ENCODE results near the gene ZMYND8. TPM values are rescaled to one million over a fixed set of nuclear protein-coding genes. Genes with fewer than 3 reads are reported as not detected.

Gene ZMYND8
- polyA plus RNA-seq, 3 donors, result 1.4 to 13.8 (median 5.8) TPM

GRCh38 chr20:47392721-47393073 lies 36.2 kb upstream of the ZMYND8 start:
- Histone ChIP-seq H3K27me3 (ENCODE audit: control insufficient read depth in 2 of 2, insufficient read depth in 2 of 2, low read length in 2 of 2) (no peaks in the 10 kb centered on the region), H3K36me3 (replicated peaks in 1 of 2; ENCODE audit: control insufficient read depth in 1 of 2, insufficient read depth in 2 of 2, low read length in 2 of 2) (no peaks in the 10 kb centered on the region), H3K4me1 (ENCODE audit: control insufficient read depth in 1 of 2, insufficient read depth in 2 of 2, low read length in 2 of 2) (peaks cover 24 to 28% of the 10 kb centered on the region in 2 donors), H4K20me1 (ENCODE audit: insufficient read depth, low read length) (no peaks in the 10 kb centered on the region), H3K4me3 (replicated peaks in 1 of 3; ENCODE audit: low read depth in 2 of 3, low read length in 3 of 3) (no peak overlapping the region), H2AFZ (ENCODE audit: insufficient read depth, low read depth, low read length, poor library complexity, severe bottlenecking) (peak overlapping the region; percentile 70), H3K79me2 (ENCODE audit: insufficient read depth, low read length) (no peaks in the 10 kb centered on the region), H3K9ac (ENCODE audit: insufficient read depth, low read length, poor library complexity, severe bottlenecking) (peak overlapping the region; percentile 67), H3K4me2 (replicated peaks; ENCODE audit: extremely low read depth, low read length, poor library complexity, severe bottlenecking) (peak overlapping the region; percentile 33), H3K9me3 (replicated peaks in 1 of 2; ENCODE audit: control insufficient read depth in 1 of 2, insufficient read depth in 1 of 2, low read length in 2 of 2) (peaks cover 0 to 6% of the 10 kb centered on the region in 2 donors), H3K27ac (ENCODE audit: low read depth in 1 of 2, low read length in 2 of 2) (peak overlapping the region; percentile 96)
- Mint-ChIP-seq H3K36me3 (peaks cover 4% of the 10 kb centered on the region in 2 donors), H3K27me3 (ENCODE audit: low read depth in 3 of 3) (peaks cover 1 to 4% (median 2%) of the 10 kb centered on the region in 3 donors), H3K4me1 (peaks cover 26% of the 10 kb centered on the region), H3K27ac (peak overlapping the region; percentile 89 to 99 (median 95)), H3K9me3 (peaks cover 3 to 16% (median 9%) of the 10 kb centered on the region in 7 donors), H3K4me3 (no peak overlapping the region)
- TF ChIP-seq, protein P1, sequence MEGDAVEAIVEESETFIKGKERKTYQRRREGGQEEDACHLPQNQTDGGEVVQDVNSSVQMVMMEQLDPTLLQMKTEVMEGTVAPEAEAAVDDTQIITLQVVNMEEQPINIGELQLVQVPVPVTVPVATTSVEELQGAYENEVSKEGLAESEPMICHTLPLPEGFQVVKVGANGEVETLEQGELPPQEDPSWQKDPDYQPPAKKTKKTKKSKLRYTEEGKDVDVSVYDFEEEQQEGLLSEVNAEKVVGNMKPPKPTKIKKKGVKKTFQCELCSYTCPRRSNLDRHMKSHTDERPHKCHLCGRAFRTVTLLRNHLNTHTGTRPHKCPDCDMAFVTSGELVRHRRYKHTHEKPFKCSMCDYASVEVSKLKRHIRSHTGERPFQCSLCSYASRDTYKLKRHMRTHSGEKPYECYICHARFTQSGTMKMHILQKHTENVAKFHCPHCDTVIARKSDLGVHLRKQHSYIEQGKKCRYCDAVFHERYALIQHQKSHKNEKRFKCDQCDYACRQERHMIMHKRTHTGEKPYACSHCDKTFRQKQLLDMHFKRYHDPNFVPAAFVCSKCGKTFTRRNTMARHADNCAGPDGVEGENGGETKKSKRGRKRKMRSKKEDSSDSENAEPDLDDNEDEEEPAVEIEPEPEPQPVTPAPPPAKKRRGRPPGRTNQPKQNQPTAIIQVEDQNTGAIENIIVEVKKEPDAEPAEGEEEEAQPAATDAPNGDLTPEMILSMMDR (IDR thresholded peaks at IDR 0.05), result no peak
- WGBS (ENCODE audit: insufficient coverage), result 100% methylated on average over 2 of the region's 2 CpGs
- intact Hi-C loops (cut with micrococcal nuclease), result loop anchor here in 1 of 2 donors (2.0 kb wide), 1 partner anchor 20 kb away; no protein-coding TSS in a partner anchor
- DNase-seq, result peak in 2 of 3 donors; percentile 15 to 73

- H3K27me3 ChIP-seq (ENCODE audit: control insufficient read depth in 2 of 2, insufficient read depth in 2 of 2, low read length in 2 of 2), result no peaks in the 10 kb centered on the region
- H3K9ac ChIP-seq (ENCODE audit: insufficient read depth, low read length, poor library complexity, severe bottlenecking), result peak overlapping the region; percentile 67
- peak overlapping the region in 1 of 3 experiments; percentile 33 for H3K4me3 ChIP-seq (replicated peaks in 1 of 3; ENCODE audit: low read depth in 2 of 3, low read length in 3 of 3)
- no peaks in the 10 kb centered on the region for H3K36me3 ChIP-seq (replicated peaks in 1 of 2; ENCODE audit: control insufficient read depth in 1 of 2, insufficient read depth in 2 of 2, low read length in 2 of 2)
- no peaks in the 10 kb centered on the region for H3K79me2 ChIP-seq (ENCODE audit: insufficient read depth, low read length)
- TF ChIP-seq, protein P1 (IDR thresholded peaks at IDR 0.05), result no peak
- peaks cover 26% of the 10 kb centered on the region for H3K4me1 Mint-ChIP-seq
- 33% methylated on average over 3 of the region's 7 CpGs for WGBS (ENCODE audit: insufficient coverage)
- H4K20me1 ChIP-seq (ENCODE audit: insufficient read depth, low read length), result no peaks in the 10 kb centered on the region
- peak overlapping the region; percentile 70 for H2AFZ ChIP-seq (ENCODE audit: insufficient read depth, low read depth, low read length, poor library complexity, severe bottlenecking)
- H3K4me3 Mint-ChIP-seq, result peak overlapping the region in 1 of 2 donors; percentile 61
- peak; percentile 86 to 94 (median 92) for DNase-seq
- H3K27ac Mint-ChIP-seq, result peak overlapping the region; percentile 89 to 99 (median 95)
- H3K36me3 Mint-ChIP-seq, result peaks cover 4% of the 10 kb centered on the region in 2 donors
- H3K9me3 ChIP-seq (replicated peaks in 1 of 2; ENCODE audit: control insufficient read depth in 1 of 2, insufficient read depth in 1 of 2, low read length in 2 of 2), result peaks cover 0 to 6% of the 10 kb centered on the region in 2 donors
- intact Hi-C loops (cut with micrococcal nuclease), result loop anchor here in 1 of 2 donors (2.0 kb wide), 1 partner anchor 21 kb away; no protein-coding TSS in a partner anchor
- H3K27ac ChIP-seq (ENCODE audit: low read depth in 1 of 2, low read length in 2 of 2), result peak overlapping the region; percentile 96
- H3K9me3 Mint-ChIP-seq, result peaks cover 3 to 16% (median 9%) of the 10 kb centered on the region in 7 donors
- peak overlapping the region; percentile 33 for H3K4me2 ChIP-seq (replicated peaks; ENCODE audit: extremely low read depth, low read length, poor library complexity, severe bottlenecking)
- peaks cover 0 to 4% (median 4%) of the 10 kb centered on the region in 3 donors for H3K27me3 Mint-ChIP-seq (ENCODE audit: low read depth in 3 of 3)
- peaks cover 24 to 28% of the 10 kb centered on the region in 2 donors for H3K4me1 ChIP-seq (ENCODE audit: control insufficient read depth in 1 of 2, insufficient read depth in 2 of 2, low read length in 2 of 2)
Measured at GRCh38 chr20:47392015-47392720, 35.7 kb upstream of the ZMYND8 start.

Data from CD14-positive monocyte (primary cell).